GM23338 (cell line): Measurements from ENCODE around the gene DTNB. TPM values are rescaled to one million over a fixed set of nuclear protein-coding genes. Genes with fewer than 3 reads are reported as not detected.
"Not testable (repeated sequence)": the region's sequence is repeated elsewhere in the genome, so short reads cannot be mapped to it uniquely, and the experiment has no call there.

ENCODE experiments used
- ATAC-seq: fragments of 200-7000 bp; cut with Tn5 transposase; 3 replicates; pipeline ENCODE4 v1.9.1; 2020
- DNase-seq: peaks from one replicate; pipeline ENCODE4 v3.0.0-alpha.2; 2015; ENCODE audit warnings: low spot score
- H2AFZ ChIP-seq: fragments of 200-600 bp; sonication (generic); 2 replicates; pipeline ENCODE4 v1.8.0; 2016; ENCODE audit warnings: antibody characterized with exemption, mild to moderate bottlenecking, moderate library complexity
- H3F3A ChIP-seq: fragments of 200-600 bp; sonication (generic); replicated peaks from 2 replicates; pipeline ENCODE4 v1.8.0; 2017; ENCODE audit warnings: antibody characterized with exemption, mixed run types, low read depth
- H3K27ac ChIP-seq: fragments of 200-600 bp; sonication (generic); 2 replicates; pipeline ENCODE4 v1.6.1; 2016; ENCODE audit warnings: low read depth
- H3K27me3 ChIP-seq: fragments of 200-600 bp; sonication (generic); 2 replicates; pipeline ENCODE4 v1.8.0; 2016; ENCODE audit warnings: mild to moderate bottlenecking, mixed run types, moderate library complexity; ENCODE audit not compliant: insufficient read depth
- H3K36me3 ChIP-seq: fragments of 200-600 bp; sonication (generic); 2 replicates; pipeline ENCODE4 v1.8.0; 2016; ENCODE audit warnings: mild to moderate bottlenecking; ENCODE audit not compliant: insufficient read depth
- H3K4me1 ChIP-seq: fragments of 200-600 bp; sonication (generic); 2 replicates; pipeline ENCODE4 v1.8.0; 2016; ENCODE audit warnings: mild to moderate bottlenecking, moderate library complexity; ENCODE audit not compliant: insufficient read depth
- H3K4me2 ChIP-seq: fragments of 200-600 bp; sonication (generic); 2 replicates; pipeline ENCODE4 v1.7.1; 2017; ENCODE audit warnings: mixed run types
- H3K4me3 ChIP-seq: fragments of 200-600 bp; sonication (generic); 2 replicates; pipeline ENCODE4 v1.6.1; 2016; ENCODE audit warnings: mixed run types
- H3K79me2 ChIP-seq: fragments of 200-600 bp; sonication (generic); replicated peaks from 2 replicates; pipeline ENCODE4 v1.8.0; 2017; ENCODE audit warnings: mild to moderate bottlenecking; ENCODE audit not compliant: insufficient read depth
- H3K9me2 ChIP-seq: fragments of 200-600 bp; sonication (generic); 2 replicates; pipeline ENCODE4 v1.8.0; 2017; ENCODE audit not compliant: insufficient read depth
- H4K20me1 ChIP-seq: fragments of 200-600 bp; sonication (generic); replicated peaks from 2 replicates; pipeline ENCODE4 v1.8.0; 2017; ENCODE audit warnings: mild to moderate bottlenecking; ENCODE audit not compliant: insufficient read depth
- H3K27ac Mint-ChIP-seq: 2 replicates; pipeline ENCODE4 v1.8.0; 2020; ENCODE audit warnings: inconsistent platforms, mild to moderate bottlenecking, moderate library complexity, mixed read lengths
- H3K27me3 Mint-ChIP-seq: 3 replicates; pipeline ENCODE4 v1.8.0; 2022; ENCODE audit warnings: low read depth, mild to moderate bottlenecking, moderate library complexity, mixed read lengths, inconsistent platforms; ENCODE audit not compliant: insufficient read depth, poor library complexity
- H3K36me3 Mint-ChIP-seq: 3 replicates; pipeline ENCODE4 v1.8.0; 2021; ENCODE audit warnings: low read depth, mild to moderate bottlenecking, inconsistent platforms, moderate library complexity, mixed read lengths
- H3K4me1 Mint-ChIP-seq: 3 replicates; pipeline ENCODE4 v1.8.0; 2020; ENCODE audit warnings: mild to moderate bottlenecking, inconsistent platforms, mixed read lengths
- H3K4me3 Mint-ChIP-seq: 3 replicates; pipeline ENCODE4 v1.8.0; 2021; ENCODE audit warnings: moderate library complexity, mild to moderate bottlenecking, inconsistent platforms, mixed read lengths
- H3K9me3 Mint-ChIP-seq: 3 replicates; pipeline ENCODE4 v1.8.0; 2020; ENCODE audit warnings: moderate library complexity, mild to moderate bottlenecking, inconsistent platforms, mixed read lengths
- JUNB ChIP-seq: IDR thresholded peaks from one replicate; pipeline ENCODE4 v1.6.1; 2016; ENCODE audit warnings: antibody characterized with exemption; ENCODE audit not compliant: unreplicated experiment
- polyA plus RNA-seq: library from polyadenylated mRNA; unstranded; fragments of >200 nt; fragmentation: Nextera tagmentation; extraction: Ambion mirVana; gene quantifications from 2 replicates; pipeline ENCODE4 v1.2.1, GENCODE V29; 2016
- total RNA-seq: library from RNA; depleted of rRNA; stranded (reverse); fragments of >200 nt; shearing (Covaris generic); gene quantifications from 2 replicates; pipeline ENCODE4 v1.2.3, GENCODE V29; 2014
- TF ChIP-seq, protein P1 (sequence below): fragments of 250-450 bp; sonication (Bioruptor Pico); IDR thresholded peaks from 2 replicates; pipeline ENCODE4 v1.5.0; 2020; ENCODE audit warnings: mild to moderate bottlenecking, moderate library complexity

Gene DTNB
- total and polyA plus RNA-seq, 2 experiments from 2014 or later, result 22.1 to 29.4 TPM

DNA sequence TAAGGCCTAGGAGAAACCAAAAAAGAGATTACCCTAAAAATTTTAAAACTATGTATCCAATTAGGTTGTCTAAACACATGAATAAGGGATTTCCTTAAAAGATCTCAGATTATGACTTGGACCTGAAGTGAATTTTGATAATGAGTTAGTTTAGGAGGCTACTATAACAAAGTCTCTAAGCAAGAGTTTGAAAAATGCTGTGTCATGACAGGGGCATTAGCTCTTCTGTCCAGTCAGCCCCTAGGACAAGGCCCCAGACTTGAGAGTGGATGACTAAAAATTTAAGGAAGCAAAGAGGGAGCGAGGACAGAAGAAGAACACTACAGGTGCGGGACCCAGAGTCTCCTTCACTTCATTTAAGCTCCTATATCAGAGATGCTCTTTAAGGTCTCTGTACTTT, 135.9 kb downstream of the DTNB start:
- DNase-seq (no peak), ATAC-seq (no peak)
- Histone ChIP-seq H3K27ac (no peak overlapping the region), H3K9me2 (no peaks in the 10 kb centered on the region), H3F3A (no peaks in the 10 kb centered on the region), H2AFZ (no peak overlapping the region), H4K20me1 (0 out of 2 replicates have a peak, but pooled peaks cover 3% of the 10 kb centered on the region), H3K36me3 (no peaks in the 10 kb centered on the region), H3K79me2 (no peaks in the 10 kb centered on the region), H3K4me1 (no peaks in the 10 kb centered on the region), H3K4me3 (no peak overlapping the region), H3K27me3 (no peaks in the 10 kb centered on the region), H3K4me2 (no peak overlapping the region)
- Mint-ChIP-seq H3K27me3 (peaks cover 3% of the 10 kb centered on the region), H3K4me3 (no peak overlapping the region), H3K27ac (peak overlapping the region; percentile 77), H3K36me3 (peaks cover 37% of the 10 kb centered on the region), H3K9me3 (peaks cover 31% of the 10 kb centered on the region), H3K4me1 (peaks cover 2% of the 10 kb centered on the region; the same call in 2 of the 3 replicates)
- TF ChIP-seq, protein P1, sequence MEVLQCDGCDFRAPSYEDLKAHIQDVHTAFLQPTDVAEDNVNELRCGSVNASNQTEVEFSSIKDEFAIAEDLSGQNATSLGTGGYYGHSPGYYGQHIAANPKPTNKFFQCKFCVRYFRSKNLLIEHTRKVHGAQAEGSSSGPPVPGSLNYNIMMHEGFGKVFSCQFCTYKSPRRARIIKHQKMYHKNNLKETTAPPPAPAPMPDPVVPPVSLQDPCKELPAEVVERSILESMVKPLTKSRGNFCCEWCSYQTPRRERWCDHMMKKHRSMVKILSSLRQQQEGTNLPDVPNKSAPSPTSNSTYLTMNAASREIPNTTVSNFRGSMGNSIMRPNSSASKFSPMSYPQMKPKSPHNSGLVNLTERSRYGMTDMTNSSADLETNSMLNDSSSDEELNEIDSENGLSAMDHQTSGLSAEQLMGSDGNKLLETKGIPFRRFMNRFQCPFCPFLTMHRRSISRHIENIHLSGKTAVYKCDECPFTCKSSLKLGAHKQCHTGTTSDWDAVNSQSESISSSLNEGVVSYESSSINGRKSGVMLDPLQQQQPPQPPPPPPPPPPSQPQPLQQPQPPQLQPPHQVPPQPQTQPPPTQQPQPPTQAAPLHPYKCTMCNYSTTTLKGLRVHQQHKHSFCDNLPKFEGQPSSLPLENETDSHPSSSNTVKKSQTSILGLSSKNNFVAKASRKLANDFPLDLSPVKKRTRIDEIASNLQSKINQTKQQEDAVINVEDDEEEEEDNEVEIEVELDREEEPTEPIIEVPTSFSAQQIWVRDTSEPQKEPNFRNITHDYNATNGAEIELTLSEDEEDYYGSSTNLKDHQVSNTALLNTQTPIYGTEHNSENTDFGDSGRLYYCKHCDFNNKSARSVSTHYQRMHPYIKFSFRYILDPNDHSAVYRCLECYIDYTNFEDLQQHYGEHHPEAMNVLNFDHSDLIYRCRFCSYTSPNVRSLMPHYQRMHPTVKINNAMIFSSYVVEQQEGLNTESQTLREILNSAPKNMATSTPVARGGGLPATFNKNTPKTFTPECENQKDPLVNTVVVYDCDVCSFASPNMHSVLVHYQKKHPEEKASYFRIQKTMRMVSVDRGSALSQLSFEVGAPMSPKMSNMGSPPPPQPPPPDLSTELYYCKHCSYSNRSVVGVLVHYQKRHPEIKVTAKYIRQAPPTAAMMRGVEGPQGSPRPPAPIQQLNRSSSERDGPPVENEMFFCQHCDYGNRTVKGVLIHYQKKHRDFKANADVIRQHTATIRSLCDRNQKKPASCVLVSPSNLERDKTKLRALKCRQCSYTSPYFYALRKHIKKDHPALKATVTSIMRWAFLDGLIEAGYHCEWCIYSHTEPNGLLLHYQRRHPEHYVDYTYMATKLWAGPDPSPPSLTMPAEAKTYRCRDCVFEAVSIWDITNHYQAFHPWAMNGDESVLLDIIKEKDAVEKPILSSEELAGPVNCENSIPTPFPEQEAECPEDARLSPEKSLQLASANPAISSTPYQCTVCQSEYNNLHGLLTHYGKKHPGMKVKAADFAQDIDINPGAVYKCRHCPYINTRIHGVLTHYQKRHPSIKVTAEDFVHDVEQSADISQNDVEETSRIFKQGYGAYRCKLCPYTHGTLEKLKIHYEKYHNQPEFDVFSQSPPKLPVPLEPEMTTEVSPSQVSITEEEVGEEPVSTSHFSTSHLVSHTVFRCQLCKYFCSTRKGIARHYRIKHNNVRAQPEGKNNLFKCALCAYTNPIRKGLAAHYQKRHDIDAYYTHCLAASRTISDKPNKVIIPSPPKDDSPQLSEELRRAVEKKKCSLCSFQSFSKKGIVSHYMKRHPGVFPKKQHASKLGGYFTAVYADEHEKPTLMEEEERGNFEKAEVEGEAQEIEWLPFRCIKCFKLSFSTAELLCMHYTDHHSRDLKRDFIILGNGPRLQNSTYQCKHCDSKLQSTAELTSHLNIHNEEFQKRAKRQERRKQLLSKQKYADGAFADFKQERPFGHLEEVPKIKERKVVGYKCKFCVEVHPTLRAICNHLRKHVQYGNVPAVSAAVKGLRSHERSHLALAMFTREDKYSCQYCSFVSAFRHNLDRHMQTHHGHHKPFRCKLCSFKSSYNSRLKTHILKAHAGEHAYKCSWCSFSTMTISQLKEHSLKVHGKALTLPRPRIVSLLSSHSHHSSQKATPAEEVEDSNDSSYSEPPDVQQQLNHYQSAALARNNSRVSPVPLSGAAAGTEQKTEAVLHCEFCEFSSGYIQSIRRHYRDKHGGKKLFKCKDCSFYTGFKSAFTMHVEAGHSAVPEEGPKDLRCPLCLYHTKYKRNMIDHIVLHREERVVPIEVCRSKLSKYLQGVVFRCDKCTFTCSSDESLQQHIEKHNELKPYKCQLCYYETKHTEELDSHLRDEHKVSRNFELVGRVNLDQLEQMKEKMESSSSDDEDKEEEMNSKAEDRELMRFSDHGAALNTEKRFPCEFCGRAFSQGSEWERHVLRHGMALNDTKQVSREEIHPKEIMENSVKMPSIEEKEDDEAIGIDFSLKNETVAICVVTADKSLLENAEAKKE (CRISPR knock-in tag), result no peak
- no peak for TF ChIP-seq JUNB

DNA sequence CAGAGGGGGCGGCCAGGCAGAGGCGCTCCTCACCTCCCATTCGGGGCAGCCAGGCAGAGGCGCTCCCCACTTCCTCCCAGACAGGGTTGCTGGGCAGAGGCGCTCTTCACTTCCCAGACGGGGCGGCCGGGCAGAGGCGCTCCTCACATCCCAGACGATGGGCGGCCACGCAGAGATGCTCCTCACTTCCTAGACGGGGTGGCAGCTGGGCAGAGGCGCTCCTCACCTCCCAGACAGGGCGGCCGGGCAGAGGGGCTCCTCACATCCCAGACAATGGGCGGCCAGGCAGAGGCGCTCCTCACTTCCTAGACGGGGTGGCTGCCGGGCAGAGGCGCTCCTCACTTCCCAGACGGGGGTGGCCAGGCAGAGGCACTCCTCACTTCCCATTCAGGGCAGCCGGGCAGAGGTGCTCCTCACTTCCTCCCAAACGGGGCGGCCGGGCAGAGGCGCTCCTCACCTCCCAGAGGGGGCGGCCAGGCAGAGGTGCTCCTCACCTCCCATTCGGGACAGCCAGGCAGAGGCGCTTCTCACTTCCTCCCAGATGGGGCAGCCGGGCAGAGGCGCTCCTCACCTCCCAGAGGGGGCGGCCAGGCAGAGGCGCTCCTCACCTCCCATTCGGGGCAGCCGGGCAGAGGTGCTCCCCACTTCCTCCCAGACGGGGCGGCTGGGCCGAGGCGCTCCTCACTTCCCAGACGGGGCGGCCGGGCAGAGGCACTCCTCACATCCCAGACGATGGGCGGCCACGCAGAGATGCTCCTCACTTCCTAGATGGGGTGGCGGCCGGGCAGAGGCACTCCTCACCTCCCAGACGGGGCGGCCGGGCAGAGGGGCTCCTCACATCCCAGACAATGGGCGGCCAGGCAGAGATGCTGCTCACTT, 137.7 kb downstream of the DTNB start:
- not testable (repeated sequence) for H3K27me3 Mint-ChIP-seq, H3K27ac Mint-ChIP-seq, H3K9me2 ChIP-seq, ATAC-seq, H3K27me3 ChIP-seq, H3K4me2 ChIP-seq, DNase-seq, H3K4me1 ChIP-seq, H4K20me1 ChIP-seq, H3K4me3 Mint-ChIP-seq, H3K27ac ChIP-seq, H3K36me3 ChIP-seq, H3F3A ChIP-seq, H3K4me3 ChIP-seq, H3K4me1 Mint-ChIP-seq, H2AFZ ChIP-seq, H3K79me2 ChIP-seq
- Mint-ChIP-seq H3K36me3 (peaks cover 37% of the 10 kb centered on the region), H3K9me3 (peaks cover 31% of the 10 kb centered on the region)

DNA sequence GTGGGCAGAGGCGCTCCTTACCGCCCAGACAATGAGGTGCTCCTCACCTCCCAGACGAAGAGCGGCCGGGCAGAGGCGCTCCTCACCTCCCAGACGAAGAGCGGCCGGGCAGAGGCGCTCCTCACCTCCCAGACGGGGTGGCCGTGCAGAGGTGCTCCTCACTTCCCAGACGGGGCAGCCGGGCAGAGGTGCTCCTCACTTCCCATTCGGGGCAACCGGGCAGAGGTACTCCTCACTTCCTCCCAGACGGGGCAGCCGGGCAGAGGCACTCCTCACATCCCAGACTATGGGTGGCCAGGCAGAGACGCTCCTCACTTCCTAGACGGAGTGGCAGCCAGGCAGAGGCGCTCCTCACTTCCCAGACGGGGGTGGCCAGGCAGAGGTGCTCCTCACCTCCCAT, 138.4 kb downstream of the DTNB start:
- H3K4me1 ChIP-seq, H3K27ac ChIP-seq, H3K27me3 ChIP-seq, H3F3A ChIP-seq, H3K79me2 ChIP-seq, DNase-seq, H3K27ac Mint-ChIP-seq, H2AFZ ChIP-seq, H3K4me3 ChIP-seq, H3K4me1 Mint-ChIP-seq, H3K36me3 ChIP-seq, H3K9me2 ChIP-seq, H4K20me1 ChIP-seq, H3K4me2 ChIP-seq, H3K27me3 Mint-ChIP-seq, H3K4me3 Mint-ChIP-seq, ATAC-seq: not testable (repeated sequence)
- Mint-ChIP-seq H3K36me3 (peaks cover 37% of the 10 kb centered on the region), H3K9me3 (peaks cover 31% of the 10 kb centered on the region)
